Ovary (tissue), 9 donors: ENCODE data around the gene DRD4. TPM values are rescaled to one million over a fixed set of nuclear protein-coding genes. Genes with fewer than 3 reads are reported as not detected.

Experiments used
- DNase-seq, 5 donors: peaks; one replicate each; pipeline ENCODE4 v3.0.0-alpha.2; 2019 to 2020
- H3K27ac ChIP-seq, 2 donors: fragments of 200-600 bp; one replicate each; pipeline versions ENCODE4 v1.5.1 to v1.8.0; 2019 to 2022
- H3K27me3 ChIP-seq: fragments of 200-600 bp; one replicate; pipeline ENCODE4 v1.8.0; 2022
- H3K36me3 ChIP-seq: fragments of 200-600 bp; sonication (generic); one replicate; pipeline ENCODE4 v1.5.1; 2019
- H3K4me1 ChIP-seq: one replicate; pipeline ENCODE4 v1.8.1; 2013; ENCODE audit warnings: mild to moderate bottlenecking, moderate library complexity; ENCODE audit not compliant: insufficient read depth
- H3K4me3 ChIP-seq: fragments of 200-600 bp; sonication (generic); one replicate; pipeline ENCODE4 v1.5.1; 2017
- H3K9me3 ChIP-seq, 2 donors: fragments of 200-600 bp in 1 of 2; sonication (generic) in 1 of 2; one replicate each; pipeline versions ENCODE4 v1.5.1 to v1.8.1; 2013 to 2019; ENCODE audit warnings: mild to moderate bottlenecking in 1 of 2, moderate library complexity in 1 of 2
- EP300 ChIP-seq: sonication (generic); formaldehyde crosslinking; IDR thresholded peaks from one replicate; pipeline ENCODE4 v1.6.1; 2017; ENCODE audit warnings: antibody characterized with exemption
- POLR2A ChIP-seq: fragments of 450-650 bp; IDR thresholded peaks from one replicate; pipeline ENCODE4 v1.6.1; 2017; ENCODE audit warnings: antibody characterized with exemption, mild to moderate bottlenecking, moderate library complexity
- WGBS, 3 donors: extraction: QIAGEN DNeasy Blood & Tissue Kit in 1 of 3; methylation state at CpG; one replicate each; pipeline versions ENCODE4 v1.1.5 to v1.1.7; 2013 to 2017; 5-methylcytosine and 5-hydroxymethylcytosine counted together
- intact Hi-C, 4 donors: fragments of 100-400 bp; cut with DNase I; formaldehyde crosslinking; loops; one replicate each; pipeline versions ENCODE4 v1.11.0 to v1.15.1; 2022 to 2023
- polyA plus RNA-seq, 2 donors: library from polyadenylated mRNA; stranded (reverse); fragments of 200-250 nt in 1 of 2; fragments of 350-450 nt in 1 of 2; fragmentation: Illumina TruSeq in 1 of 2; extraction: RNeasy Lipid Tissue Mini Kit (QIAGEN cat#74804) in 1 of 2; gene quantifications; one replicate each; pipeline ENCODE4 v1.2.3, GENCODE V29; 2013 to 2014
- total RNA-seq, 7 donors: library from RNA; depleted of rRNA in 2 of 7; stranded (reverse); fragments of >200 nt in 2 of 7; fragmentation: NEBNext Ultra II Directional in 3 of 7; extraction: Animal tissue kit (Norgen Biotek cat#: 25700) in 3 of 7; gene quantifications; one replicate each; pipeline versions ENCODE4 v1.1.0 to v1.2.4, GENCODE V29; 2016 to 2023
- TF ChIP-seq, protein P1 (sequence below), 3 donors: fragments of 450-650 bp in 2 of 3; fragments of 200-600 bp in 1 of 3; IDR thresholded peaks; one replicate each; pipeline versions ENCODE4 v1.5.1 to v1.8.0; 2016 to 2022; ENCODE audit warnings: antibody characterized with exemption in 3 of 3, mild to moderate bottlenecking in 1 of 3
- donor health status: DM: no; HTN: no; CAD: no; lungs with moderate emphysema.
- donor health status: DM: no; HTN: no; CAD: no.
- donor health status: Bipolar disorder and iron deficiency.
- donor health status: DM: yes; HTN: yes; CAD: no.
- donor health status: DM: no; HTN: no; CAD: no.
- donor health status: DM: yes; HTN: yes; CAD: no.

The DRD4 gene
- total and polyA plus RNA-seq, 9 donors = 0.57 to 3.3 (median 1.6) TPM; not detected in 1

DNA sequence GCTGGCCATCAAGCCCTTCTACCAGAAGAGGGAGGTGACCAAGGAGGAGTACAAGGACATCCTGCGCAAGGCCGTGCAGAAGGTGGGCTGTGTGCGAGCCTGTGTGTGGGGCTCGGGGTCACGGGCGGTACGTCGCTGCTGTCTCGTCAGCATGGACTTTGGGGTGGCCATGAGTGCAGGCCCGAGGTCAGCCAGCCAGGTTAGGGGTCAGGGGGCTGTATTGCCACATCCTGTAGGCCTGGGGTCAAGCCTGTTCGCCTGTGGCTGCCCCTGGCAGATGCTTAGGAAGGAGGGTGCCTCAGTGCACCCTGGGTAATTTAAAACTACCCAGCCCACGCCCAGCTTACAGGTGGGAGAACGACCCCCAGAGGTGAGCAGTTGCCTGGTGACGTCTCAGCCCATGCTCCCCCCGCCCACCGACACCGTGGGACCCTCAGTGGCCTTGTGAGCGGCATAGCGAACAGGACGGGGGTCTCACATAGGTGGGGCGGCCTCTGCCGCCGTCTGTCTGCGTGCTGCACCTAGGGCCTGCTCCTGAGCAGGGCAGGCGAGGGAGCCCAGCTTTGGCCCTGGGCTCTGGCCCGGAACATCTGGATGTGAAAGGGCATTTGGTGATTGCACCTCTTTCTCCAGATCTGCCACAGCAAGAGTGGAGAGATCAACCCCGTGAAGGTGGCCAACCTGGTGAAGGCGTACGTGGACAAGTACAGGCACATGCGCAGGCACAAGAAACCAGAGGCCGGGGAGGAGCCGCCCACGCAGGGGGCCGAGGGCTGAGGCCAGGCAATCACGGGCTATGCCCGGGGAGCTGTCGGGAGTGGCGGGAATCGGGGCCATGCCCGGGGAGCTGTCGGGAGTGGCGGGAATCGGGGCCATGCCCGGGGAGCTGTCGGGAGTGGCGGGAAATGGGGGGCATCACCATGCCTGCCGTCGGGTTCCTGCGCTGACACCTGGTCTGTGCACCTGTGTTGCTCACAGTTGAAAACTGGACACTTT, 25.8 kb upstream of the DRD4 start:
- Histone ChIP-seq H3K9me3 (no peaks in the 10 kb centered on the region), H3K36me3 (no peaks in the 10 kb centered on the region), H3K27ac (no peak overlapping the region), H3K4me1 (peaks cover 8% of the 10 kb centered on the region), H3K4me3 (no peak overlapping the region), H3K27me3 (no peaks in the 10 kb centered on the region)
- peak in 1 of 5 donors; percentile 31 for DNase-seq
- no peak for TF ChIP-seq POLR2A
- TF ChIP-seq, protein P1, sequence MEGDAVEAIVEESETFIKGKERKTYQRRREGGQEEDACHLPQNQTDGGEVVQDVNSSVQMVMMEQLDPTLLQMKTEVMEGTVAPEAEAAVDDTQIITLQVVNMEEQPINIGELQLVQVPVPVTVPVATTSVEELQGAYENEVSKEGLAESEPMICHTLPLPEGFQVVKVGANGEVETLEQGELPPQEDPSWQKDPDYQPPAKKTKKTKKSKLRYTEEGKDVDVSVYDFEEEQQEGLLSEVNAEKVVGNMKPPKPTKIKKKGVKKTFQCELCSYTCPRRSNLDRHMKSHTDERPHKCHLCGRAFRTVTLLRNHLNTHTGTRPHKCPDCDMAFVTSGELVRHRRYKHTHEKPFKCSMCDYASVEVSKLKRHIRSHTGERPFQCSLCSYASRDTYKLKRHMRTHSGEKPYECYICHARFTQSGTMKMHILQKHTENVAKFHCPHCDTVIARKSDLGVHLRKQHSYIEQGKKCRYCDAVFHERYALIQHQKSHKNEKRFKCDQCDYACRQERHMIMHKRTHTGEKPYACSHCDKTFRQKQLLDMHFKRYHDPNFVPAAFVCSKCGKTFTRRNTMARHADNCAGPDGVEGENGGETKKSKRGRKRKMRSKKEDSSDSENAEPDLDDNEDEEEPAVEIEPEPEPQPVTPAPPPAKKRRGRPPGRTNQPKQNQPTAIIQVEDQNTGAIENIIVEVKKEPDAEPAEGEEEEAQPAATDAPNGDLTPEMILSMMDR (IDR thresholded peaks at IDR 0.05) = no peak
- no peak for TF ChIP-seq EP300
- intact Hi-C loops = loop anchor here in 1 of 4 donors (10.0 kb wide), 1 partner anchor 64 kb away; no protein-coding TSS in a partner anchor
- WGBS, 3 donors = 79 to 87% (median 81%) methylated on average over 47 to 49 of the region's 49 CpGs

DNA sequence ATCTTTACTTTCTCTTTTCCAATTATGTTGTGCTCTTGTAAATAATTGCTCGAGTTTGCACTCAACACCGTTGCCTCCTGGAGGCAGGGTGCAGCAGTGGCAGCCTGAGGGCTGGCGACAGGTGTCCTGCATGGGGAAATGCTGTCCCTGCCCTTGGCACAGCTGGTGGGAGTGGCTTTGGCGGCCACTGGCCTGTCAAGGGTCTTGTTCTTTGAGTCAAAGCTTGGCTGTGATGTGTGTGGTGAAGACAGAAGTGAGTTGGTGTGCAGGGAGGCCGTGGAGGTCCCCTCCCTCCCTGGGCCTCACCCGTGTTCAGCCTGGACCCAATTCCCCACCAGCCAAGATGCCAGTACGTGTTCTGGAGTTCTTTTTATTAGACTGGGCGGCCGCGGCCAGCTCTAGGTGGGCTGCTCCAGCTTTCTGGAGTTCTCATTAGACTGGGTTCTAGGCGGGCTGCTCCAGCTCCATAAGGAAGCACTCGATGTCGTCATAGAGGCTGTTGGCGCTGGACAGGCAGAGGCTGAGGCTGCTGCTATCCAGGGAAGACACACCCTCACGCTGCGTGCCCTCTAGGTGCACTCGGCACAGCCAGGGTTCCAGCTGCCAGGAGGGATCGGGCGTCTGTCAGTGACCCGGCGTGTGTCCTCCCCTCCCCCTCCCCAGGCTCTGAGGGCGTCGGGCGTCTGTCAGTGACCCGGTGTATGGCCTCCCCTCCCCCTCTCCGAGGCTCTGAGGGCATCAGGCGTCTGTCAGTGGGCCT, 24.7 kb upstream of the DRD4 start:
- Histone ChIP-seq H3K9me3 (no peaks in the 10 kb centered on the region), H3K4me1 (peaks cover 8% of the 10 kb centered on the region), H3K27ac (no peak overlapping the region), H3K27me3 (no peaks in the 10 kb centered on the region), H3K36me3 (no peaks in the 10 kb centered on the region), H3K4me3 (no peak overlapping the region)
- peak in 2 of 5 donors; percentile 44 to 47 for DNase-seq
- WGBS, 3 donors = 69 to 75% (median 71%) methylated on average over 27 of the region's 27 CpGs
- intact Hi-C loops = loop anchor here in 1 of 4 donors (10.0 kb wide), 1 partner anchor 62 kb away; no protein-coding TSS in a partner anchor
- TF ChIP-seq POLR2A (no peak), EP300 (no peak)
- TF ChIP-seq, protein P1 (IDR thresholded peaks at IDR 0.05) = no peak

DNA sequence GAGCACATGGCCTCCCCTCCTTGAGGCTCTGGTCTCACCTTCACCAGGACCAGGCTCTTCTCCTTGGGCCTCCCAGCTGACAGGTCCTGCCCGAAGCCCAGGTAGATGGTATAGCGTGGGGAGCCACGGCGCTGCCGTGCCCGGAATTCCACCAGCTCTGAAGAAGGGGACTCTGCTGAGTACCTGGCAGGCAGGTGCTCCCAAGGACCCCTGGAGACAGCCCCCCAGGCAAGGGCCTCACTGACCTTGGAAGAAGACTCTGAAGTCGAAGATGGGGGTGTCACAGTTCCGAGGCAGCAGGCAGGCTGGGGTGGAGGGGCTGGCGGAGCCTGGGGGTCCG, 24.1 kb upstream of the DRD4 start:
- DNase-seq = no peak

More for the DNA sequence above, 24.1 kb upstream of the DRD4 start:
- no peaks in the 10 kb centered on the region for H3K36me3 ChIP-seq
- TF ChIP-seq EP300 (no peak), POLR2A (no peak)
- TF ChIP-seq, protein P1 (IDR thresholded peaks at IDR 0.05) = no peak
- H3K4me1 ChIP-seq = peaks cover 8% of the 10 kb centered on the region
- 87 to 92% (median 89%) methylated on average over 10 of the region's 10 CpGs for WGBS, 3 donors
- no peak overlapping the region for H3K27ac ChIP-seq
- no peaks in the 10 kb centered on the region for H3K9me3 ChIP-seq
- no peak overlapping the region for H3K4me3 ChIP-seq
- intact Hi-C loops = loop anchor here in 1 of 4 donors (10.0 kb wide), 1 partner anchor 62 kb away; no protein-coding TSS in a partner anchor
- H3K27me3 ChIP-seq = no peaks in the 10 kb centered on the region
